IPS-NIHi11 (cell line): ENCODE data around the gene P2RY2.

ENCODE experiments used
- DNase-seq: peaks from one replicate; pipeline ENCODE4 v3.0.0; 2012; ENCODE audit warnings: mixed read lengths, low spot score

P2RY2 gene

DNA sequence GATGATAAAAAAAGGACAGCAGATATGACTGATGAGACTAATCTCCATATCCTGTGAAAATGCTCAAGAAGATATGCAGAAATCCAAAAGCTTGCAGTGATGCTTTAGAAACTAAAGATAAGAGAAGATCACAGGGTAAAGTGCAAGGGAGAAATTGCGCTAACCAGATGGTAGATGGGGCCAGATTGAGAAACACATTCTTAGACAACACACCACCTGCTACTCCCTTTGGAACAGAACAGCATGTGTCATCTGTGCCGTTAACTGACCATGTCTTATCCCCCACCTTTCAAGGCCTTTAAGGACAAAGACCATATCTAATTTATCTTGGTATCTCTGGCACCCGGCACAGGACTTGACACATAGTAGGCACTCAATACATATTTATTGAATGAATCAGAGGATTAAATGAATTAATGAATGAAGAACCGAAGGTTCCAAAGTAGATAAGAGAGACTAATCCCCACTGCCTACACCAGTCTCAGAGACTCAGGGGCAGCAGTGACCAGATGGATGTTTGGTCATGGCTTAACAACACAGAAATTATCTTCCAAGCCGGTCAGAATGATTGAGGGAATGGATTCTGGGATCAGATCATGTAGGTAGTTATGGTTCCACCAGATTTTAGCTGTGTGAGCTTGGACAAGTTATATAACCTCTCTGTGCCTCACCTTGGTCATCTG, 12.3 kb upstream of the P2RY2 start:
- DNase-seq: no peak

- DNase-seq: no peak
Measured at GRCh38 chr11:73206801-73207200, 11.3 kb upstream of the P2RY2 start.

DNA sequence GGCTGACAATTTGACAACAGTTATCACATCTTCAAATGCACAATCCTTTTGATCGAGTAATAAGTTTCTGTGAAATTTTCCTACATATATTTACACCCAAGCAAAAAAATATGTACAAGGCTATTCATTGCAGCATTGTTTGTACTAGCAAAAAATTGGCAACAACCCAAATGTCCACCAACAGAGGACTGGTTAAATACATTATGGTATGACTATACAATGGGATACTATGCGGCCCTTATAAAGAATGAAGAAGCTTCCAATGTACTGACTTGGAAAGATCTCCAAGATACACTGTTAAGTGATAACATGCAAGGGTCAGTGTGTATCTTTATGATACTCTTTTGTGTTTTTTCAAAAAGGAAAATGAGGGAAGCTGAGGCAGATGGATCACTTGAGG, 8.2 kb upstream of the P2RY2 start:
- DNase-seq: no peak

DNA sequence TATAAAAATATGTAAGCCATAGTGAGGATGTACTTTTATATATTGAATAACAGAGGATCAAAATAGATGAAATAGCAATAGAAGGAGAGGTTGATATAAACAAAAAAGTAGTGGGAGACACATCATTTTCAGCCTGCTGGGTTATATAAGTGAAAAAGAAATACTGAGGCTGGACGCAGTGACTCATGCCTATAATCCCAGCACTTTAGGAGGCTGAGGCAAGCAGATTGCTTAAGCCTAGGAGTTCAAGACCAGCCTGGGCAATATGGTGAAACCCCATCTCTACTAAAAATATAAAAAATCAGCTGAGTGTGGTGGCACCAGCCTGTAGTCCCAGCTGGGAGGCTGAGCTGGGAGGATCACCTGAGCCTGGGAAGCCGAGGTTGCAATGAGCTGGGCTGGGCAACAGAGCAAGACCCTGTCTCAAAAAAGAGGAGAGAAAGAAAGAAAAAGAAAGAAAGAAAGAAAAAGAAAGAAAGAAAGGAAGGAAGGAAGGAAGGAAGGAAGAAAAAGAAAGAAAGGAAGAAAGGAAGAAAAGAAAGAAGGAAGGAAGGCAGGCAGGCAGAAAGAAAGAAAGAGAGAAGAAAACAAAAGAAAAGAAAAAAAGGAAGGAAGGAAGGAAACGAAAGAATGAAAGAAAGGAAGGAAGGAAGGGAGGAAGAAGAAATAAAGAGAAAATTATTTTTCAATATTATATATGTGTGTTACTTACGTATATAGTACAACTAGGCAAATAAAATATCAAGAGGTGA, 7.0 kb upstream of the P2RY2 start:
- no peak for DNase-seq

- DNase-seq: no peak
Measured at GRCh38 chr11:73213196-73214143, 4.6 kb upstream of the P2RY2 start.

- DNase-seq: no peak
Measured at GRCh38 chr11:73215191-73216134, 2.6 kb upstream of the P2RY2 start.

GRCh38 chr11:73216465-73216864, 1.6 kb upstream of the P2RY2 start:
- DNase-seq: no peak

GRCh38 chr11:73217131-73217809, 811 bp upstream of the P2RY2 start:
- DNase-seq: no peak

DNA sequence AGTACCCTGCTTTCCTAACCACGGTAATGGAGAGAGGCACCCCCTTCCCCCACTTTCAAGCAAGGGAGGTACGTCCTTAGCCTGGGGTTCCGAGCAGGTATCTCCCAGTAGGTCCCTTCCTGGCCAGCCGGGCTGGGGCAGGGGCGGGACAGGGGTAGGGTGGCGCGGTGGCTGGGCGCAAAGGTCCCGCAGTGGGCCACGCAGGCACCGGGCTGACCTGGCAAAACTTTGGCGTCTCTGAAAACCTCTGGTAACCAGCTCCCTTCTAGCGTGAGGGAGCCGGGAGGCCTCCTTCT, 323 bp upstream of the P2RY2 start:
- DNase-seq: no peak

DNA sequence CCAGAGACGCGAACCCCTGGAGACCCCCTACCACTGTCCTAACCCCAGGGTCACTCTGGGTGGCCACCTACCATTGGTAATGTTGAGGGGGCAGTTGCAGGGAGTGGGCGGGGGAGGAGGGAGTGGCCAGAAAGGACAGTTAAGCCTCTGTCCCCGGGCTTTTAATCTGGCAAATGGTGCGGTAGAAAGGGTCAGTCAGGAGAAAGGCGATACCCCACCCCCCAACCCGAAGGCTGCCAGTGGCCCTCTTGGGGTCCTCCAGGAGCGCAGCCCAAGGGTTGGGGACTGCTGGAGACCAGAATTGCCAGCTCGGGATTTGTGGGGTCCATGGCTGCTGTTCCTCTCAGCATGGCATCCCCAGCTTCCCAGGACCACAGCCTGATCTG, 742 bp downstream of the P2RY2 start:
- no peak for DNase-seq

- DNase-seq: no peak
Measured at GRCh38 chr11:73219396-73220285, 1.6 kb downstream of the P2RY2 start.

DNA sequence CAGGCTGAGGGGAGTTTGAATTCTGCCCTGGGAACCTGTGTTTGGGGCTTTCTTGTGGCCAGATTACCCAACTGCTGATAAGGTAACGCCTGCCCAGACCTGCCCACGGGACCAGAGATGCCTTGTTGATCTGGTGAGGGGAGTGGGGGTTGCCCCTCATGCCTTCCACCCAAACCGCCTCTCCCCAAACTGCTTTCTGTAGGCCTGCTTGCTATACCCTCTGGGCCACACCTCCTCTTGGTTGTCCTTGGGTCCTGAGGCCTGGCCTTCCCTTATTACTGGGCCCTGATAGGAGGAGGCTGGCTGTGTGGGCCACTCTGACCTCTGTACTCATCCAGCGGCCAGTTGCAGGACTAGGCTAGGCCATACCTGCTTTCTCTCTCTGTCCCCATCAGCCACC, 3.4 kb downstream of the P2RY2 start:
- no peak for DNase-seq

DNA sequence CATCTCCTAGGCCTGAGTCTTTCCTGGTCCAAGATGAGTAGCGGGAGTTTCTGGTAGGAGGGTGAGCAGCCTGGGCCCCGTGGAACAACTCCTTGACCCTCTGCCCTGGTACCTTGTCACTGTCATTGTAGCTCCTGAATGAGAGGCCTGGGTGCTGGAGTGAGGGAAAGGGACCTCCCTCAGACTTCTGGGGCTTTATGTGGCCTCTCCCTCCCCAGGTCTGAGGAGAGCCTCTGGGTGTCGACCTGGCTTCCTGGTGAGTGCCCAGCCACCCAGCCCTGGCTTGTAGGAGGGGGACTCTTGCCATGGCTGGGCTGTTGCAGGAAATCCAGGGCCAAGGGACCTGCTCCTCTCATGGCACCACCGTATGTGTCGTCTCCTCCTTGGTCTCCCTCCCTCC, 3.9 kb downstream of the P2RY2 start:
- DNase-seq: no peak

- no peak for DNase-seq
Measured at GRCh38 chr11:73223998-73224730, 6.1 kb downstream of the P2RY2 start.

- DNase-seq: no peak
Measured at GRCh38 chr11:73225001-73225686, 7.1 kb downstream of the P2RY2 start.

DNA sequence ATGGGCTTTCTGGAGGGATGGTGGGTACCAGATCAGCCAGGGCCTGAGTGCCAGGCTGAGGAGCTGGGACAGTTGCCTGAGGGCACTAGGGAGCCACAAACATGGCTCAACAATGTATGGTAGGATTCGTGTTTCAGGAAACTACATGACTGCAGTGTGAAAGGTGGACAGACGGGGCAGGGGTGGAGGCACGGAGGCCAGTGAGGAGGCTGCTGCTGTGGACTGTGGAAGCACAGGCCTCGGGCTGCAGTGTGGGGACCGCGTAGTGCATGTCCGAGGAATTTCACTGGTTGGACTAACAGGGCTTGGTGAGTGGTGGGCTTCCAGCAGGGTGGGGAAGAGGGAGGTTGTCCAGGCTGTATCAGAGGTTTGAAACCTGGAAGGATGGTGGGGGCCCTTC, 7.8 kb downstream of the P2RY2 start:
- DNase-seq: no peak

- no peak for DNase-seq
Measured at GRCh38 chr11:73226297-73227006, 8.4 kb downstream of the P2RY2 start.

GRCh38 chr11:73227571-73228211, 9.6 kb downstream of the P2RY2 start:
- peak; percentile 88 for DNase-seq
